Tibial nerve (tissue), 4 donors: ENCODE measurements around the gene FNDC4.
A peak's percentile ranks its signal among the peaks of the same experiment; 100 is the strongest.

ENCODE experiments used
- EP300 ChIP-seq, 2 donors: sonication (generic); formaldehyde crosslinking; IDR thresholded peaks; one replicate each; pipeline ENCODE4 v1.6.1; 2017; ENCODE audit warnings: antibody characterized with exemption in 2 of 2, mild to moderate bottlenecking in 1 of 2
- POLR2A ChIP-seq, 2 donors: fragments of 450-650 bp; IDR thresholded peaks; one replicate each; pipeline ENCODE4 v1.6.1; 2017; ENCODE audit warnings: antibody characterized with exemption in 2 of 2, mild to moderate bottlenecking in 2 of 2, moderate library complexity in 2 of 2
- TF ChIP-seq, protein P1 (sequence below), 5 experiments: fragments of 200-600 bp in 3 of 5; fragments of 450-650 bp in 2 of 5; sonication (generic) in 3 of 5; IDR thresholded peaks; one replicate each; pipeline ENCODE4 v1.5.1; 2016 to 2019; ENCODE audit warnings: antibody characterized with exemption in 5 of 5, mild to moderate bottlenecking in 3 of 5, moderate library complexity in 2 of 5

- TF ChIP-seq, protein P1, sequence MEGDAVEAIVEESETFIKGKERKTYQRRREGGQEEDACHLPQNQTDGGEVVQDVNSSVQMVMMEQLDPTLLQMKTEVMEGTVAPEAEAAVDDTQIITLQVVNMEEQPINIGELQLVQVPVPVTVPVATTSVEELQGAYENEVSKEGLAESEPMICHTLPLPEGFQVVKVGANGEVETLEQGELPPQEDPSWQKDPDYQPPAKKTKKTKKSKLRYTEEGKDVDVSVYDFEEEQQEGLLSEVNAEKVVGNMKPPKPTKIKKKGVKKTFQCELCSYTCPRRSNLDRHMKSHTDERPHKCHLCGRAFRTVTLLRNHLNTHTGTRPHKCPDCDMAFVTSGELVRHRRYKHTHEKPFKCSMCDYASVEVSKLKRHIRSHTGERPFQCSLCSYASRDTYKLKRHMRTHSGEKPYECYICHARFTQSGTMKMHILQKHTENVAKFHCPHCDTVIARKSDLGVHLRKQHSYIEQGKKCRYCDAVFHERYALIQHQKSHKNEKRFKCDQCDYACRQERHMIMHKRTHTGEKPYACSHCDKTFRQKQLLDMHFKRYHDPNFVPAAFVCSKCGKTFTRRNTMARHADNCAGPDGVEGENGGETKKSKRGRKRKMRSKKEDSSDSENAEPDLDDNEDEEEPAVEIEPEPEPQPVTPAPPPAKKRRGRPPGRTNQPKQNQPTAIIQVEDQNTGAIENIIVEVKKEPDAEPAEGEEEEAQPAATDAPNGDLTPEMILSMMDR (IDR thresholded peaks at IDR 0.05), result peak in 1 of 5 experiments; percentile 11
- TF ChIP-seq EP300 (IDR thresholded peaks at IDR 0.05) (no peak), POLR2A (IDR thresholded peaks at IDR 0.05) (no peak)
Observed at GRCh38 chr2:27441958-27442919, 52.8 kb downstream of the FNDC4 start, which contains the start of gene KRTCAP3.
